Glutamatergic neuron (in vitro differentiated cells): Measurements from ENCODE around the gene ADGRF3. TPM values are rescaled to one million over a fixed set of nuclear protein-coding genes. Genes with fewer than 3 reads are reported as not detected.

Experiments
- DNase-seq: peaks from one replicate; pipeline ENCODE4 v3.0.0; 2022
- H3K27ac Mint-ChIP-seq: one replicate; pipeline ENCODE4 v1.8.0; 2020; ENCODE audit warnings: mild to moderate bottlenecking, mixed read lengths, inconsistent platforms; ENCODE audit not compliant: unreplicated experiment
- H3K27me3 Mint-ChIP-seq: one replicate; pipeline ENCODE4 v1.8.0; 2020; ENCODE audit warnings: mild to moderate bottlenecking, moderate library complexity, mixed read lengths, inconsistent platforms; ENCODE audit not compliant: unreplicated experiment
- H3K36me3 Mint-ChIP-seq: one replicate; pipeline ENCODE4 v1.8.0; 2020; ENCODE audit warnings: mild to moderate bottlenecking, mixed read lengths, inconsistent platforms; ENCODE audit not compliant: unreplicated experiment
- H3K4me1 Mint-ChIP-seq: one replicate; pipeline ENCODE4 v1.8.0; 2020; ENCODE audit warnings: mild to moderate bottlenecking, low read depth, mixed read lengths, inconsistent platforms; ENCODE audit not compliant: unreplicated experiment
- H3K4me3 Mint-ChIP-seq: one replicate; pipeline ENCODE4 v1.8.0; 2020; ENCODE audit warnings: mild to moderate bottlenecking, mixed read lengths, inconsistent platforms; ENCODE audit not compliant: unreplicated experiment
- H3K9me3 Mint-ChIP-seq: one replicate; pipeline ENCODE4 v1.8.0; 2020; ENCODE audit warnings: mild to moderate bottlenecking, moderate library complexity, mixed read lengths, inconsistent platforms; ENCODE audit not compliant: unreplicated experiment
- CTCF ChIP-seq: fragments of 200-600 bp; sonication (generic); IDR thresholded peaks from one replicate; pipeline ENCODE4 v1.5.0; 2021; ENCODE audit not compliant: partially characterized antibody, unreplicated experiment
- total RNA-seq: library from RNA; stranded (reverse); fragmentation: NEBNext Ultra II Directional; extraction: Animal tissue kit (Norgen Biotek cat#: 25700); gene quantifications from one replicate; pipeline ENCODE4 v1.2.1, GENCODE V29; 2021; ENCODE audit not compliant: unreplicated experiment

The ADGRF3 gene
- total RNA-seq, 1 donor from 2014 or later, result 0.54 TPM

- Mint-ChIP-seq H3K27ac (no peak overlapping the region), H3K27me3 (peaks cover 2% of the 10 kb centered on the region), H3K36me3 (no peaks in the 10 kb centered on the region), H3K4me1 (peaks cover 3% of the 10 kb centered on the region), H3K9me3 (peaks cover 2% of the 10 kb centered on the region), H3K4me3 (no peak overlapping the region)
- no peak for DNase-seq
- no peak for TF ChIP-seq CTCF
Measured at GRCh38 chr2:26295511-26295910, 51.1 kb downstream of the ADGRF3 start.

- no peak overlapping the region for H3K4me3 Mint-ChIP-seq
Measured at GRCh38 chr2:26292646-26293045, 53.9 kb downstream of the ADGRF3 start.

GRCh38 chr2:26290001-26290400, 56.6 kb downstream of the ADGRF3 start:
- no peak for TF ChIP-seq CTCF
- Mint-ChIP-seq H3K27ac (no peak overlapping the region), H3K4me3 (no peak overlapping the region), H3K4me1 (no peaks in the 10 kb centered on the region), H3K27me3 (no peaks in the 10 kb centered on the region), H3K36me3 (no peaks in the 10 kb centered on the region), H3K9me3 (peaks cover 2% of the 10 kb centered on the region)
- DNase-seq, result no peak

More at GRCh38 chr2:26292646-26293045, 53.9 kb downstream of the ADGRF3 start:
- H3K36me3 Mint-ChIP-seq, result no peaks in the 10 kb centered on the region
- H3K9me3 Mint-ChIP-seq, result peaks cover 2% of the 10 kb centered on the region
- H3K27ac Mint-ChIP-seq, result no peak overlapping the region
- TF ChIP-seq CTCF, result no peak
- DNase-seq, result no peak
- peaks cover 2% of the 10 kb centered on the region for H3K27me3 Mint-ChIP-seq
- peaks cover 3% of the 10 kb centered on the region for H3K4me1 Mint-ChIP-seq

GRCh38 chr2:26285931-26286330, 60.7 kb downstream of the ADGRF3 start:
- Mint-ChIP-seq H3K9me3 (no peaks in the 10 kb centered on the region), H3K4me1 (no peaks in the 10 kb centered on the region), H3K27me3 (no peaks in the 10 kb centered on the region), H3K4me3 (no peak overlapping the region), H3K36me3 (no peaks in the 10 kb centered on the region), H3K27ac (no peak overlapping the region)
- TF ChIP-seq CTCF, result no peak
- no peak for DNase-seq

GRCh38 chr2:26284132-26284531, 62.5 kb downstream of the ADGRF3 start:
- no peak for TF ChIP-seq CTCF
- no peak overlapping the region for H3K4me3 Mint-ChIP-seq
- no peak overlapping the region for H3K27ac Mint-ChIP-seq
- no peaks in the 10 kb centered on the region for H3K9me3 Mint-ChIP-seq
- H3K36me3 Mint-ChIP-seq, result no peaks in the 10 kb centered on the region
- H3K4me1 Mint-ChIP-seq, result peaks cover 4% of the 10 kb centered on the region
- H3K27me3 Mint-ChIP-seq, result no peaks in the 10 kb centered on the region
- no peak for DNase-seq
